ENCODE measurements around the gene MAP2K5. TPM values are rescaled to one million over a fixed set of nuclear protein-coding genes. Genes with fewer than 3 reads are reported as not detected.

Gene MAP2K5
- total RNA-seq, 1 donor from 2014 or later, result 6.8 TPM

- no peak for DNase-seq
Observed at GRCh38 chr15:67762610-67763368, 220.3 kb downstream of the MAP2K5 start.

DNA sequence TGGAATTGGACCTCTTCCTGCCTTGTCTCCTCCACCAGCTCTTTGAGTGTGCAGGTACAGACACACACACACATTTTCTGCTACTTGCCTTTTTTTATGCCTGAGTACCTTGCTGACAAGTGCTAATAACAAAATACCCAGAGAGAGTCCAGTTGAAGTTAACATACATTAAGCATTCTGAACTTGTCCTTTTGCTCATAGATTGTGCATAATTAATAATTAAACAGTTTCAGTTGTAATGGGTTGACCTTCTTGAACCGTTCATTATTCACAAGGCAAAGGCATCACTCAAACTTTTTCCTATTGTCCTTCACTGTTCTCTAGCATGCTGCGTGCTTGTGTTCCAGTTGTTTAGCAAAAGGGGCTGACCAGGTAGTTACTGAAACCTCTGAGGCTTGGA is 223.2 kb downstream of the MAP2K5 start:
- no peak for DNase-seq

GRCh38 chr15:67766968-67767367 is 224.5 kb downstream of the MAP2K5 start:
- no peak for DNase-seq

GRCh38 chr15:67768313-67768977 is 225.9 kb downstream of the MAP2K5 start:
- no peak for DNase-seq

DNA sequence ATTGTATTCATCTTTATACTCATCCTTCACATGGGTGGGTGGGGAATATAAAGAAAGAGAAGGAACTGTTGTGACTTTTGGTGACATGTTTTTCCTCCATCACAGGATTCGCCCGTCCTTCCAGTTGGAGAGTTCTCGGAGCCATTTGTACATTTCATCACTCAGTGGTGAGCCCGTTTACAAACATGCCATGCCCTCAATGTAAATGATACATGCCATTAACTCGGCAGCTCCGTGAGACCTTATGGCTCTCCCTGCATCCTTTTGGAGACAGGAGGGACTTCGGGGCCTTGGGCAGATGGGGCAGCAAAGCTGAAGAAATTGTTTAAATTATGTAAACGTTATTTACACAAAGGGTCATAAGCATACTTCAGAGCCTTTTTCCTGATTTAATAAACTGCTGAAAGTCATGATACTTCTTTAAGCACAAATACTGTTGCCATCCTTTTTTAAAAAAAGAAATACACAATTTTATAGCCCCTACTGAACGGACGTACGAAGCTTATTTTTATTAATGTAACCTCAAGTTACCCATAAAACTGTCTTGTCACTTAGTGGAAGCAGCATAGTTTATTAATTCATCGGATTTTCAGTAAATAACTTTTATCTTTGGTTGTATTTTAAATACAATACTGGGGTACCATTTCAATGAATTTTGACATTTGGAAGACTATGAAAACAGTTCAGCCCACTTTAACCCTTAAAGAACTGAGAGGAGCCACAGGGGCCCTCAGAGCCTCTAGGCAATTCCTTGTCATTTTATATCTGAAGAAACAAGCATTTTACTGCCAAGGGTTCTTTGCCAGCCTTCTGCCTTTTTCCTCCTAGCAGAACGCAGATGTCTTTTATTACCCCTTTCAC is 227.2 kb downstream of the MAP2K5 start:
- DNase-seq, result no peak

DNA sequence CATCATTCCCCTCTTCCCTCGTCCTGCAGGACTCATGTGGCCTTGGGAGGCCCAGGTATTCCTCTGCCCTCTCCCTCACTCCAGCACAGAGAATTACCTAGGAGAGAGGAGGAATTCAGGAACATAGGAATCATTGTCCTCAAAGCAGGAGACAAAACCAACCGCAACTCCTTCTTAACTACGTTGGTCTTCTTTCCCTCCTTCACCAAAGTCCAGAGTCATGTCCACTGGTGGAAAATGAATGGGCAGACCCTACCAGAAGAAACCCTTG is 227.8 kb downstream of the MAP2K5 start:
- no peak for DNase-seq

- DNase-seq, result no peak
Observed at GRCh38 chr15:67771189-67771800, 228.8 kb downstream of the MAP2K5 start.

- no peak for DNase-seq
Observed at GRCh38 chr15:67774626-67775025, 232.1 kb downstream of the MAP2K5 start.

- DNase-seq, result no peak
Observed at GRCh38 chr15:67775250-67775649, 232.7 kb downstream of the MAP2K5 start.

- no peak for DNase-seq
Observed at GRCh38 chr15:67775998-67776397, 233.5 kb downstream of the MAP2K5 start.

- DNase-seq, result no peak
Observed at GRCh38 chr15:67776600-67776999, 234.1 kb downstream of the MAP2K5 start.

DNA sequence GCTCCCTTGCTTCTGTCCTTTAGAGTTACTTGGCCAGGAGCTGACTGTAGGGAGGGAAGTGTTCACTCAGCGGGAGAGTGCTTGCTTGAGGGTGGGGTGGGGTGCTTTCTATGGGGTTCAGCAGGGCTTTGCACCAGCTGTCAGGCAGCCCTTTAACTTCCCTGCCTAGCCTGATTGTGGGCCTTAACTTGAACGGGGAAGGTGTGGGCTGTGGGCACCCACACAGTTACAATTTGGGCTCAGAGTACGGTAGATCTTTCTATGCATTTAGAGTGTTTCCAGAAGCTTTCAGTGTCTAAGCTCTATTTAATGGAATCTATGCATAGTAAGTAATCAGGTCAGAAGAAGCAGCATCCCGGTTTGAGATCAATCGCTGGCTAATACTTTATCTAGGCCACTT is 234.6 kb downstream of the MAP2K5 start:
- DNase-seq, result no peak

- DNase-seq, result no peak
Observed at GRCh38 chr15:67777773-67778172, 235.3 kb downstream of the MAP2K5 start.

DNA sequence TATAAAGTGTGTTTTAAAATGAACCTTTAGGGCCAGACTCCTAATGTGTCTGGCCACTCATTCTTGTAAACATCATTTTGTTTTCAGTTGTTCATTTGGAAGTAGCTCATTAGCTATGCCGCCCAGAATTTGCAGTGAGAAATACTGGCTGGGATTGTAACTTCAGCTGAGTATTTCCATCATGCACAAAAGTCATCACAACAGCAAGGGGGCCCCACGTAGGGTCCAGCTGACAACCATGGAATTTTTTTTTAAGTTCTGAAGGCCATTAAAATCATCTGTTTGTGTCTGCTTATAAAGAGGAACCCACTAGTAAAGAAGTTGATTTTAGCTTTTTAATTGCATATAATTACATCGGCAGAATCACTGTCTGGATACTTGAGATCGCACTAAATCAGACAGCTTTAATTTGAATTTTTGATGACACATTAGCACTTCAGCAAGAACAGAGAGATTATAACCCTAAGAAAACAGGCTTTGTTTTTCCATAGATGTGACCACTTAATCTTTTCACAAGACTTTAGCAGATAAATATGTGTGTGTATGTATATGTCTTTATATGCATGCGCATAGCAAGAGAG is 236.6 kb downstream of the MAP2K5 start:
- DNase-seq, result no peak

GRCh38 chr15:67779549-67780111 is 237.1 kb downstream of the MAP2K5 start:
- no peak for DNase-seq

DNA sequence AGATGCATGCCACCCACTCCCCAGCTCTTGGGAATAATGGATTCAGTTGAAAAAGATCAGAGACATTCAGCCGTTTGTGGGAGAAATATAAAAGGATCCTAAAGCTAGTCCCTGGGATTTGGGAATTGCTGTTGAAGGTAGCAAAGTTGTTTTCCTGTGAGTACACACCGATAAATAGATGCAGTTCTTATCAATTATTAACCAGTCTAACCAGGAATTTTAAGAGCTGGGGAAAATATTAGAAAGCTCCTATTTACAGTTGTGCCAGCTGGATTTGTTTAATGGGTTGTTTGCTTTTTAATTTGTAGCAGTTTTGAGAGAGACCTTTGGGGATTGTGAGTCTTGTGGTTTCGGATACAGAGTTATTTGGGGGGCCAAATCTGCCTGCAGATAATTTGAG is 238.6 kb downstream of the MAP2K5 start:
- DNase-seq, result no peak

GRCh38 chr15:67781907-67782690 is 239.6 kb downstream of the MAP2K5 start:
- DNase-seq, result no peak

DNA sequence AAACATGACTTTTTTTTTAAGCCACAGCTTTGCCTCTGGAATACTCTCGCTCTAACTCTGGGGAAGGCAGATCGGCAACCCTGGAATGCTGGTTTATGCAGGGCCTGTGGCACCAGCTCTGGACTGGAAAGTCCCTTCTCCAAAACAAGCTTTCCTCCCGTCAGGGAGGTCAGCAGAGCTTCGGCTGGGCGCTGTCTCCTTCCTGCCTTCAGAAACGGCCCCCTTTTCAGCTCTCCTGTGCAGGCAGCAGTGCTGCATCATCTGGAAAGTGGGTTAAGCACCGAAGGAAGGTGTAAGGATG is 240.1 kb downstream of the MAP2K5 start:
- DNase-seq, result no peak

DNA sequence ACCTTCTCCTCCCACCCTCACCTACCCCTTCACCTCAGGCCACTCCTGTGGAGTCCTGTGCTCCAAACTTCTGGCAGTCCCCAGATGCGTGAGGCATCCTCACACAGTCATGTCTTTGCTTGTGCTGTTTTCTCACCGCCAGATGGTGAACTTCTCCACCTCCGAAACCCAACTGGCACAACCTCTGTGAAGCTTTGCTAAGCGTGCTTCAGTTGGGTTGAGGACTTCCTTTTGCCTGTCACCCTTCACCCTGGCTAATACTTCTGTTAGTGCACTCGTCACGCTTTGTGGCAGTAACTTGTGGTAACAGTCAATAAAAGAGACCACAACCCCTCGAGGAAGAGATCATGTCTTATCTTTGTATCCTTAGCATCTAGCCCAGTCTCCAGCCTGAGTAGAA is 240.8 kb downstream of the MAP2K5 start:
- no peak for DNase-seq

- DNase-seq, result no peak
Observed at GRCh38 chr15:67784090-67784781, 241.7 kb downstream of the MAP2K5 start.

GRCh38 chr15:67784856-67785430 is 242.4 kb downstream of the MAP2K5 start:
- no peak for DNase-seq
